WERI-Rb-1 (cell line): ENCODE data around the gene ABL1.
A peak's percentile ranks its signal among the peaks of the same experiment; 100 is the strongest.

ENCODE experiments used
- DNase-seq: peaks from one replicate; pipeline ENCODE4 v3.0.0-alpha.2; 2020
- H3K27ac ChIP-seq: fragments of 250-450 bp; sonication (Bioruptor Pico); 2 replicates; pipeline ENCODE4 v1.5.1; 2020; ENCODE audit warnings: mild to moderate bottlenecking, moderate library complexity
- H3K27me3 ChIP-seq: fragments of 250-450 bp; sonication (Bioruptor Pico); 2 replicates; pipeline ENCODE4 v1.5.1; 2021; ENCODE audit warnings: mild to moderate bottlenecking, low read depth, moderate library complexity; ENCODE audit not compliant: insufficient read depth, severe bottlenecking
- H3K36me3 ChIP-seq: fragments of 250-450 bp; sonication (Bioruptor Pico); 2 replicates; pipeline ENCODE4 v1.5.1; 2020; ENCODE audit warnings: mild to moderate bottlenecking, moderate library complexity
- H3K4me3 ChIP-seq: 2 replicates; pipeline ENCODE4 v1.5.1; 2011; ENCODE audit warnings: low read depth, mild to moderate bottlenecking, control low read depth, low read length
- H3K9me3 ChIP-seq: fragments of 250-450 bp; sonication (Bioruptor Pico); 2 replicates; pipeline ENCODE4 v1.5.1; 2021; ENCODE audit warnings: mild to moderate bottlenecking, moderate library complexity; ENCODE audit not compliant: severe bottlenecking
- CTCF ChIP-seq: IDR thresholded peaks from 2 replicates; pipeline ENCODE4 v1.5.1; 2011; ENCODE audit warnings: low read depth, mild to moderate bottlenecking, control low read depth, inconsistent platforms, low read length

The ABL1 gene

GRCh38 chr9:130921300-130921988 lies 86.4 kb downstream of the ABL1 start:
- H3K4me3 ChIP-seq, result peak overlapping the region; percentile 4; the same call in 1 of the 2 replicates
- DNase-seq, result peak; percentile 77
- H3K27ac ChIP-seq, result no peak overlapping the region
- no peaks in the 10 kb centered on the region for H3K9me3 ChIP-seq
- H3K36me3 ChIP-seq, result no peaks in the 10 kb centered on the region
- peaks cover 2% of the 10 kb centered on the region for H3K27me3 ChIP-seq
- no peak for TF ChIP-seq CTCF

- Histone ChIP-seq H3K36me3 (no peaks in the 10 kb centered on the region), H3K4me3 (no peak overlapping the region), H3K27me3 (peaks cover 2% of the 10 kb centered on the region), H3K27ac (no peak overlapping the region), H3K9me3 (no peaks in the 10 kb centered on the region)
- TF ChIP-seq CTCF, result no peak
- no peak for DNase-seq
Observed at GRCh38 chr9:130921989-130922892, 87.2 kb downstream of the ABL1 start.

- Histone ChIP-seq H3K27me3 (peaks cover 2% of the 10 kb centered on the region), H3K4me3 (no peak overlapping the region), H3K36me3 (no peaks in the 10 kb centered on the region), H3K9me3 (no peaks in the 10 kb centered on the region), H3K27ac (no peak overlapping the region)
- no peak for DNase-seq
- TF ChIP-seq CTCF, result no peak
Observed at GRCh38 chr9:130922893-130923610, 88.0 kb downstream of the ABL1 start.

- no peaks in the 10 kb centered on the region for H3K36me3 ChIP-seq
- TF ChIP-seq CTCF, result no peak
- H3K27ac ChIP-seq, result no peak overlapping the region
- H3K9me3 ChIP-seq, result no peaks in the 10 kb centered on the region
- DNase-seq, result no peak
- peaks cover 2% of the 10 kb centered on the region for H3K27me3 ChIP-seq
- no peak overlapping the region for H3K4me3 ChIP-seq
Observed at GRCh38 chr9:130923611-130924447, 88.8 kb downstream of the ABL1 start.

GRCh38 chr9:130924448-130924788 lies 89.4 kb downstream of the ABL1 start:
- H3K36me3 ChIP-seq, result no peaks in the 10 kb centered on the region
- TF ChIP-seq CTCF, result no peak
- H3K27me3 ChIP-seq, result peaks cover 2% of the 10 kb centered on the region
- DNase-seq, result no peak
- no peaks in the 10 kb centered on the region for H3K9me3 ChIP-seq
- no peak overlapping the region for H3K27ac ChIP-seq
- no peak overlapping the region for H3K4me3 ChIP-seq
